DLD1 (cell line): Measurements from ENCODE around the gene NEAT1.

Experiments used
- in situ Hi-C: cut with HindIII; loops from 2 replicates; pipeline ENCODE4 v1.10.0; 2017; ENCODE audit warnings: low sequenced_read_pairs

The NEAT1 gene

GRCh38 chr11:65421794-65422632 is 585 bp upstream of the NEAT1 start:
- in situ Hi-C loops: loop anchor here (10.0 kb wide), 1 partner anchor 73 kb away; the partner anchor contains the start of gene MALAT1

GRCh38 chr11:65423516-65424204 is 1.1 kb downstream of the NEAT1 start:
- in situ Hi-C loops: loop anchor here (10.0 kb wide), 1 partner anchor 71 kb away; the partner anchor contains the start of gene MALAT1

DNA sequence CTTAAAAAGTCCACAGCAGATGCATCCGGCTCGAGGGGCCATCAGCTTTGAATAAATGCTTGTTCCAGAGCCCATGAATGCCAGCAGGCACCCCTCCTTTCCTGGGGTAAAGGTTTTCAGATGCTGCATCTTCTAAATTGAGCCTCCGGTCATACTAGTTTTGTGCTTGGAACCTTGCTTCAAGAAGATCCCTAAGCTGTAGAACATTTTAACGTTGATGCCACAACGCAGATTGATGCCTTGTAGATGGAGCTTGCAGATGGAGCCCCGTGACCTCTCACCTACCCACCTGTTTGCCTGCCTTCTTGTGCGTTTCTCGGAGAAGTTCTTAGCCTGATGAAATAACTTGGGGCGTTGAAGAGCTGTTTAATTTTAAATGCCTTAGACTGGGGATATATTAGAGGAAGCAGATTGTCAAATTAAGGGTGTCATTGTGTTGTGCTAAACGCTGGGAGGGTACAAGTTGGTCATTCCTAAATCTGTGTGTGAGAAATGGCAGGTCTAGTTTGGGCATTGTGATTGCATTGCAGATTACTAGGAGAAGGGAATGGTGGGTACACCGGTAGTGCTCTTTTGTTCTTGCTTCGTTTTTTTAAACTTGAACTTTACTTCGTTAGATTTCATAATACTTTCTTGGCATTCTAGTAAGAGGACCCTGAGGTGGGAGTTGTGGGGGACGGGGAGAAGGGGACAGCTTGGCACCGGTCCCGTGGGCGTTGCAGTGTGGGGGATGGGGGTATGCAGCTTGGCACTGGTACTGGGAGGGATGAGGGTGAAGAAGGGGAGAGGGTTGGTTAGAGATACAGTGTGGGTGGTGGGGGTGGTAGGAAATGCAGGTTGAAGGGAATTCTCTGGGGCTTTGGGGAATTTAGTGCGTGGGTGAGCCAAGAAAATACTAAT is 1.9 kb downstream of the NEAT1 start:
- in situ Hi-C loops: loop anchor here (10.0 kb wide), 1 partner anchor 70 kb away; the partner anchor contains the start of gene MALAT1

DNA sequence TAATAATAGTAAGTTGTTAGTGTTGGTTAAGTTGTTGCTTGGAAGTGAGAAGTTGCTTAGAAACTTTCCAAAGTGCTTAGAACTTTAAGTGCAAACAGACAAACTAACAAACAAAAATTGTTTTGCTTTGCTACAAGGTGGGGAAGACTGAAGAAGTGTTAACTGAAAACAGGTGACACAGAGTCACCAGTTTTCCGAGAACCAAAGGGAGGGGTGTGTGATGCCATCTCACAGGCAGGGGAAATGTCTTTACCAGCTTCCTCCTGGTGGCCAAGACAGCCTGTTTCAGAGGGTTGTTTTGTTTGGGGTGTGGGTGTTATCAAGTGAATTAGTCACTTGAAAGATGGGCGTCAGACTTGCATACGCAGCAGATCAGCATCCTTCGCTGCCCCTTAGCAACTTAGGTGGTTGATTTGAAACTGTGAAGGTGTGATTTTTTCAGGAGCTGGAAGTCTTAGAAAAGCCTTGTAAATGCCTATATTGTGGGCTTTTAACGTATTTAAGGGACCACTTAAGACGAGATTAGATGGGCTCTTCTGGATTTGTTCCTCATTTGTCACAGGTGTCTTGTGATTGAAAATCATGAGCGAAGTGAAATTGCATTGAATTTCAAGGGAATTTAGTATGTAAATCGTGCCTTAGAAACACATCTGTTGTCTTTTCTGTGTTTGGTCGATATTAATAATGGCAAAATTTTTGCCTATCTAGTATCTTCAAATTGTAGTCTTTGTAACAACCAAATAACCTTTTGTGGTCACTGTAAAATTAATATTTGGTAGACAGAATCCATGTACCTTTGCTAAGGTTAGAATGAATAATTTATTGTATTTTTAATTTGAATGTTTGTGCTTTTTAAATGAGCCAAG is 2.7 kb downstream of the NEAT1 start:
- in situ Hi-C loops: loop anchor here (10.0 kb wide), 1 partner anchor 69 kb away; the partner anchor contains the start of gene MALAT1

DNA sequence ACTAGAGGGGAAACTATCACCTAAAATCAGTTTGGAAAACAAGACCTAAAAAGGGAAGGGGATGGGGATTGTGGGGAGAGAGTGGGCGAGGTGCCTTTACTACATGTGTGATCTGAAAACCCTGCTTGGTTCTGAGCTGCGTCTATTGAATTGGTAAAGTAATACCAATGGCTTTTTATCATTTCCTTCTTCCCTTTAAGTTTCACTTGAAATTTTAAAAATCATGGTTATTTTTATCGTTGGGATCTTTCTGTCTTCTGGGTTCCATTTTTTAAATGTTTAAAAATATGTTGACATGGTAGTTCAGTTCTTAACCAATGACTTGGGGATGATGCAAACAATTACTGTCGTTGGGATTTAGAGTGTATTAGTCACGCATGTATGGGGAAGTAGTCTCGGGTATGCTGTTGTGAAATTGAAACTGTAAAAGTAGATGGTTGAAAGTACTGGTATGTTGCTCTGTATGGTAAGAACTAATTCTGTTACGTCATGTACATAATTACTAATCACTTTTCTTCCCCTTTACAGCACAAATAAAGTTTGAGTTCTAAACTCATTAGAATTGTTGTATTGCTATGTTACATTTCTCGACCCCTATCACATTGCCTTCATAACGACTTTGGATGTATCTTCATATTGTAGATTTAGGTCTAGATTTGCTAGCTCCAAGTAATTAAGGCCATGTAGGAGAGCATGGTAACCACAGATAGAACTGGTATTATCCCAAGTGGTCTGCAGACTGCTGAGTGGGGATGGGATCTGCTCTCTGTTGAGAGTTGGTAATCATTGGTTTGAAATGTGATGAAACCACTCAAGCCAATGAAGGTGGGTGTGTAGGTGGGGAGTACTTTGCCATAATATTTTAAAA is 3.6 kb downstream of the NEAT1 start:
- in situ Hi-C loops: loop anchor here (10.0 kb wide), 1 partner anchor 69 kb away; the partner anchor contains the start of gene MALAT1

- in situ Hi-C loops: loop anchor here (10.0 kb wide), 1 partner anchor 68 kb away; the partner anchor contains the start of gene MALAT1
Observed at GRCh38 chr11:65426839-65427690, 4.5 kb downstream of the NEAT1 start.

GRCh38 chr11:65427691-65428577 is 5.3 kb downstream of the NEAT1 start:
- in situ Hi-C loops: loop anchor here (10.0 kb wide), 1 partner anchor 67 kb away; the partner anchor contains the start of gene MALAT1

DNA sequence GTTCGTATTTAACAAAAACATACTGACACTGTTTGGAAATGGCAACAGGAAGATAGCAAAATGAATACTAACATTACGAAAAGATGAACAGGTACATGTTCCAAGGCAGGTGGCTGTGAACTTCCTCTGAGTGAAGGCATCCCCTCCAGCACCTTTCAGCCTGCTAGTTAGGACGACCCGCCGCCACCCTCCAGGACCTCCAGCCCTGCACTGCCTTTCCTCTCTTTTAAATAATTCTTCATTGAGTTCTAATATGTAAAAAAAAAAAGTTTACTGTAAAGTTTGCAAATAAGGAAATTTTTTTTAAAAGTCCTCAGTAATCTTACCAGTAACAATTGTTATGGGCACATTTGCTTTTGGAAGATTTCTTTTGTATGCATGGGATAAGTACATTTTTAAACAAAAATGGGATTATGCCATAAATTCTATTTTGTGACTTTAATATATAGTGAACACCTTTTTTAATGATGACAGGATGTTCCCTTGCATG is 6.0 kb downstream of the NEAT1 start:
- in situ Hi-C loops: loop anchor here (10.0 kb wide), 1 partner anchor 66 kb away; the partner anchor contains the start of gene MALAT1

- in situ Hi-C loops: loop anchor here (10.0 kb wide), 1 partner anchor 66 kb away; the partner anchor contains the start of gene MALAT1
Observed at GRCh38 chr11:65429068-65429681, 6.6 kb downstream of the NEAT1 start.

DNA sequence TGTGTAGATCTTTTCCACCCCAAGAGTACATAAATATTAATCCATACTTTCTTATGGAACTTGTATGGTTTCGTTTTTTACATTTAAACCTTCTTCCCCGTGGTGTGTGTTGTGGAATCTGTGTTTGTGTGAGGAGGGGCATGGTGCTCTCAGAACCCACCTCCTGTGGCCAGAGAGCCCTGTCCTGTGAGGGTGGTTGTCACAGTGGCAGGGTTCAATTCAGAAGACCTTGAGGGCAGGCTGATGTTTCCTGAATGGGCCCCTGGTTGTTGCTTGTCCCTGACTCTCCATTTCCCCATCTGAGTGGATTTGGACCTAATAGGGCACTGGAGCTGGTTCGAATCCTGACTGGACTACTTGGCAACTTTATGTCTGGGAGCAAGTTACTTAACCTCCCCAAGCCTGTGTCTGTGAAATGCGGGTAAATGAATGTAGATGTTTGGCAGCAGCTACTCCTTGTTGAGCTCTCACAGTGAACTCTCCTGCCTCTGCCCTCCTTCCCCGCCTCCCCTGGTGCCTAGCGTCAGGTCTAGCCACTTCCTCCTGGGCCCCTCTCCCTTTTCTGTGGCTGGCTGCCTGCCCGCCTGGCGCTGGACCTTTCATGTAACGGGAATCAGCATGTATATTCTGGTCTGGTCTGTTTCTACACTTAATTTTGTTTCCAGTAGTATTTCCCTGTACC is 7.3 kb downstream of the NEAT1 start:
- in situ Hi-C loops: loop anchor here (10.0 kb wide), 1 partner anchor 65 kb away; the partner anchor contains the start of gene MALAT1

GRCh38 chr11:65430406-65431217 is 8.0 kb downstream of the NEAT1 start:
- in situ Hi-C loops: no loop called here

GRCh38 chr11:65431451-65432099 is 9.0 kb downstream of the NEAT1 start:
- in situ Hi-C loops: no loop called here

- in situ Hi-C loops: no loop called here
Observed at GRCh38 chr11:65432100-65432650, 9.6 kb downstream of the NEAT1 start.
